Measurements from ENCODE around the gene BARX2. TPM values are rescaled to one million over a fixed set of nuclear protein-coding genes. Genes with fewer than 3 reads are reported as not detected.

BARX2 gene
- total and polyA plus RNA-seq, 2 donors, result 0.53 TPM; not detected in 1

- no peaks in the 10 kb centered on the region for H3K36me3 ChIP-seq (ENCODE audit: insufficient read depth)
- 47% methylated on average over 1 of the region's 1 CpG for WGBS
- H3K4me1 ChIP-seq (ENCODE audit: insufficient read depth), result no peaks in the 10 kb centered on the region
- no peak overlapping the region for H3K4me3 ChIP-seq (ENCODE audit: low read depth, low read length)
- DNase-seq (ENCODE audit: extremely low spot score), result no peak
- H3K27ac ChIP-seq (ENCODE audit: low read depth), result no peak overlapping the region
These were observed 9.8 kb upstream of the BARX2 start for GRCh38 chr11:129365816-129366215.

GRCh38 chr11:129366737-129367597, 8.7 kb upstream of the BARX2 start:
- no peak for DNase-seq (ENCODE audit: extremely low spot score)
- Histone ChIP-seq H3K27ac (ENCODE audit: low read depth) (no peak overlapping the region), H3K36me3 (ENCODE audit: insufficient read depth) (no peaks in the 10 kb centered on the region), H3K4me1 (ENCODE audit: insufficient read depth) (no peaks in the 10 kb centered on the region), H3K4me3 (ENCODE audit: low read depth, low read length) (no peak overlapping the region)
- WGBS, result 61% methylated on average over 13 of the region's 13 CpGs

GRCh38 chr11:129368889-129369672, 6.6 kb upstream of the BARX2 start:
- Histone ChIP-seq H3K36me3 (ENCODE audit: insufficient read depth) (no peaks in the 10 kb centered on the region), H3K27ac (ENCODE audit: low read depth) (no peak overlapping the region), H3K4me3 (ENCODE audit: low read depth, low read length) (no peak overlapping the region), H3K4me1 (ENCODE audit: insufficient read depth) (no peaks in the 10 kb centered on the region)
- no peak for DNase-seq (ENCODE audit: extremely low spot score)
- 30% methylated on average over 4 of the region's 4 CpGs for WGBS

- 70% methylated on average over 3 of the region's 3 CpGs for WGBS
- DNase-seq (ENCODE audit: extremely low spot score), result no peak
These were observed 4.9 kb upstream of the BARX2 start for GRCh38 chr11:129370715-129371114.

GRCh38 chr11:129372609-129373488, 2.8 kb upstream of the BARX2 start:
- no peaks in the 10 kb centered on the region for H3K4me1 ChIP-seq (ENCODE audit: insufficient read depth)
- peak overlapping the region; percentile 34 for H3K4me3 ChIP-seq (ENCODE audit: low read depth, low read length)
- H3K27ac ChIP-seq (ENCODE audit: low read depth), result no peak overlapping the region
- no peaks in the 10 kb centered on the region for H3K36me3 ChIP-seq (ENCODE audit: insufficient read depth)
- DNase-seq (ENCODE audit: extremely low spot score), result no peak
- 3% methylated on average over 77 of the region's 77 CpGs for WGBS

More at GRCh38 chr11:129370715-129371114, 4.9 kb upstream of the BARX2 start:
- Histone ChIP-seq H3K27ac (ENCODE audit: low read depth) (no peak overlapping the region), H3K36me3 (ENCODE audit: insufficient read depth) (no peaks in the 10 kb centered on the region), H3K4me1 (ENCODE audit: insufficient read depth) (no peaks in the 10 kb centered on the region), H3K4me3 (ENCODE audit: low read depth, low read length) (no peak overlapping the region)

GRCh38 chr11:129373489-129373953, 2.1 kb upstream of the BARX2 start:
- Histone ChIP-seq H3K27ac (ENCODE audit: low read depth) (no peak overlapping the region), H3K36me3 (ENCODE audit: insufficient read depth) (no peaks in the 10 kb centered on the region), H3K4me3 (ENCODE audit: low read depth, low read length) (peak overlapping the region; percentile 34), H3K4me1 (ENCODE audit: insufficient read depth) (no peaks in the 10 kb centered on the region)
- DNase-seq (ENCODE audit: extremely low spot score), result no peak
- WGBS, result 3% methylated on average over 24 of the region's 24 CpGs

- Histone ChIP-seq H3K4me3 (ENCODE audit: low read depth, low read length) (peak overlapping the region; percentile 23), H3K27ac (ENCODE audit: low read depth) (no peak overlapping the region), H3K4me1 (ENCODE audit: insufficient read depth) (no peaks in the 10 kb centered on the region), H3K36me3 (ENCODE audit: insufficient read depth) (no peaks in the 10 kb centered on the region)
- DNase-seq (ENCODE audit: extremely low spot score), result no peak
- WGBS, result 3% methylated on average over 57 of the region's 57 CpGs
These were observed 1.3 kb upstream of the BARX2 start for GRCh38 chr11:129374081-129374992.

GRCh38 chr11:129374993-129375750, 476 bp upstream of the BARX2 start:
- Histone ChIP-seq H3K27ac (ENCODE audit: low read depth) (no peak overlapping the region), H3K4me3 (ENCODE audit: low read depth, low read length) (peak overlapping the region; percentile 26), H3K4me1 (ENCODE audit: insufficient read depth) (no peaks in the 10 kb centered on the region), H3K36me3 (ENCODE audit: insufficient read depth) (no peaks in the 10 kb centered on the region)
- 2% methylated on average over 66 of the region's 66 CpGs for WGBS
- DNase-seq (ENCODE audit: extremely low spot score), result no peak

GRCh38 chr11:129376658-129377341, 1.2 kb downstream of the BARX2 start:
- Histone ChIP-seq H3K4me1 (ENCODE audit: insufficient read depth) (no peaks in the 10 kb centered on the region), H3K27ac (ENCODE audit: low read depth) (no peak overlapping the region), H3K4me3 (ENCODE audit: low read depth, low read length) (no peak overlapping the region), H3K36me3 (ENCODE audit: insufficient read depth) (no peaks in the 10 kb centered on the region)
- WGBS, result 53% methylated on average over 12 of the region's 12 CpGs
- DNase-seq (ENCODE audit: extremely low spot score), result no peak

- H3K27ac ChIP-seq (ENCODE audit: low read depth), result no peak overlapping the region
- no peaks in the 10 kb centered on the region for H3K4me1 ChIP-seq (ENCODE audit: insufficient read depth)
- WGBS, result 83% methylated on average over 7 of the region's 7 CpGs
- H3K4me3 ChIP-seq (ENCODE audit: low read depth, low read length), result no peak overlapping the region
- DNase-seq (ENCODE audit: extremely low spot score), result no peak
- no peaks in the 10 kb centered on the region for H3K36me3 ChIP-seq (ENCODE audit: insufficient read depth)
These were observed 2.1 kb downstream of the BARX2 start for GRCh38 chr11:129377739-129378138.

GRCh38 chr11:129380413-129380812, 4.8 kb downstream of the BARX2 start:
- DNase-seq (ENCODE audit: extremely low spot score), result no peak
- WGBS, result 43% methylated on average over 2 of the region's 2 CpGs
- H3K27ac ChIP-seq (ENCODE audit: low read depth), result no peak overlapping the region
- H3K4me1 ChIP-seq (ENCODE audit: insufficient read depth), result no peaks in the 10 kb centered on the region
- no peaks in the 10 kb centered on the region for H3K36me3 ChIP-seq (ENCODE audit: insufficient read depth)
- no peak overlapping the region for H3K4me3 ChIP-seq (ENCODE audit: low read depth, low read length)
